ENCODE data around the gene TGFA.

DNA sequence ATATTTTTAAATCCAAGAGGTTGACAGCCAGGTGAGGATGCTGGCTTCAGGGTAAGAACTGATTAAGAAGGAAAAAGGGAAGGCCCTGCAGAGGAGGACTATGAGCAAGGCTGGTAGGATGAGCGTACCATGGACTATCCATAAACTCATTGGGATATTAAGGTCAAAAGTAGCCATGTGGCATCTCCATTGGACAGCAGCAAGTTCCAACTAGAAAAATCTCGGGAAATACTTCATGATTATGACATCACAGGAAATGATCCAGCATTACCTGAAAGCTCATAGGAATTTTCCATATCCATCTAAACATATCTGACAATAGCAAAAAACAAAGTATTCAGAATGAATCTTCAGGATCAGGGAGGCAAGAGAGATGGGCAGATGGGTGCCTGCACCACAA lies 34.2 kb downstream of the TGFA start:
- TF ChIP-seq POLR2A (IDR thresholded peaks at IDR 0.05; ENCODE audit: borderline replicate concordance, extremely low read depth, insufficient read depth, insufficient read length) (no peak), ZFX (IDR thresholded peaks at IDR 0.05) (no peak)
- TF ChIP-seq, protein P1, sequence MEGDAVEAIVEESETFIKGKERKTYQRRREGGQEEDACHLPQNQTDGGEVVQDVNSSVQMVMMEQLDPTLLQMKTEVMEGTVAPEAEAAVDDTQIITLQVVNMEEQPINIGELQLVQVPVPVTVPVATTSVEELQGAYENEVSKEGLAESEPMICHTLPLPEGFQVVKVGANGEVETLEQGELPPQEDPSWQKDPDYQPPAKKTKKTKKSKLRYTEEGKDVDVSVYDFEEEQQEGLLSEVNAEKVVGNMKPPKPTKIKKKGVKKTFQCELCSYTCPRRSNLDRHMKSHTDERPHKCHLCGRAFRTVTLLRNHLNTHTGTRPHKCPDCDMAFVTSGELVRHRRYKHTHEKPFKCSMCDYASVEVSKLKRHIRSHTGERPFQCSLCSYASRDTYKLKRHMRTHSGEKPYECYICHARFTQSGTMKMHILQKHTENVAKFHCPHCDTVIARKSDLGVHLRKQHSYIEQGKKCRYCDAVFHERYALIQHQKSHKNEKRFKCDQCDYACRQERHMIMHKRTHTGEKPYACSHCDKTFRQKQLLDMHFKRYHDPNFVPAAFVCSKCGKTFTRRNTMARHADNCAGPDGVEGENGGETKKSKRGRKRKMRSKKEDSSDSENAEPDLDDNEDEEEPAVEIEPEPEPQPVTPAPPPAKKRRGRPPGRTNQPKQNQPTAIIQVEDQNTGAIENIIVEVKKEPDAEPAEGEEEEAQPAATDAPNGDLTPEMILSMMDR (IDR thresholded peaks at IDR 0.05 in 2 of 3, conservative IDR thresholded peaks at IDR 0.05 in 1 of 3; ENCODE audit: borderline replicate concordance in 1 of 3, insufficient read depth in 1 of 3, low read depth in 2 of 3, low read length in 2 of 3): no peak
- TF ChIP-seq, protein P2, sequence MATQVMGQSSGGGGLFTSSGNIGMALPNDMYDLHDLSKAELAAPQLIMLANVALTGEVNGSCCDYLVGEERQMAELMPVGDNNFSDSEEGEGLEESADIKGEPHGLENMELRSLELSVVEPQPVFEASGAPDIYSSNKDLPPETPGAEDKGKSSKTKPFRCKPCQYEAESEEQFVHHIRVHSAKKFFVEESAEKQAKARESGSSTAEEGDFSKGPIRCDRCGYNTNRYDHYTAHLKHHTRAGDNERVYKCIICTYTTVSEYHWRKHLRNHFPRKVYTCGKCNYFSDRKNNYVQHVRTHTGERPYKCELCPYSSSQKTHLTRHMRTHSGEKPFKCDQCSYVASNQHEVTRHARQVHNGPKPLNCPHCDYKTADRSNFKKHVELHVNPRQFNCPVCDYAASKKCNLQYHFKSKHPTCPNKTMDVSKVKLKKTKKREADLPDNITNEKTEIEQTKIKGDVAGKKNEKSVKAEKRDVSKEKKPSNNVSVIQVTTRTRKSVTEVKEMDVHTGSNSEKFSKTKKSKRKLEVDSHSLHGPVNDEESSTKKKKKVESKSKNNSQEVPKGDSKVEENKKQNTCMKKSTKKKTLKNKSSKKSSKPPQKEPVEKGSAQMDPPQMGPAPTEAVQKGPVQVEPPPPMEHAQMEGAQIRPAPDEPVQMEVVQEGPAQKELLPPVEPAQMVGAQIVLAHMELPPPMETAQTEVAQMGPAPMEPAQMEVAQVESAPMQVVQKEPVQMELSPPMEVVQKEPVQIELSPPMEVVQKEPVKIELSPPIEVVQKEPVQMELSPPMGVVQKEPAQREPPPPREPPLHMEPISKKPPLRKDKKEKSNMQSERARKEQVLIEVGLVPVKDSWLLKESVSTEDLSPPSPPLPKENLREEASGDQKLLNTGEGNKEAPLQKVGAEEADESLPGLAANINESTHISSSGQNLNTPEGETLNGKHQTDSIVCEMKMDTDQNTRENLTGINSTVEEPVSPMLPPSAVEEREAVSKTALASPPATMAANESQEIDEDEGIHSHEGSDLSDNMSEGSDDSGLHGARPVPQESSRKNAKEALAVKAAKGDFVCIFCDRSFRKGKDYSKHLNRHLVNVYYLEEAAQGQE (IDR thresholded peaks at IDR 0.05; ENCODE audit: low read depth): no peak

Measured in HCT116 (cell line).